ENCODE results near the gene SLC2A1.

The SLC2A1 gene

GRCh38 chr1:42953182-42954180 lies 5.2 kb downstream of the SLC2A1 start:
- peaks cover 3% of the 10 kb centered on the region; the same call in 1 of the 2 replicates for H3K4me1 ChIP-seq (ENCODE audit: control insufficient read depth, insufficient read depth, low read length)
- H3K36me3 ChIP-seq (ENCODE audit: control insufficient read depth in 2 of 2, insufficient read depth in 1 of 2, low read length in 2 of 2), result peaks cover 4 to 41% of the 10 kb centered on the region in 2 experiments; a peak in 1 of 3 replicates
- ChIA-PET POLR2A (no interaction called here), CTCF (interaction anchor here (0.6 to 1.5 kb wide), 3 partner anchors 10 to 1025 kb away, joined by 3 read pairs; no protein-coding TSS in a partner anchor)
- no peak overlapping the region for H3K27ac ChIP-seq (ENCODE audit: extremely low read depth, low read depth, low read length)
- no peaks in the 10 kb centered on the region for H3K9me3 ChIP-seq (ENCODE audit: control insufficient read depth, insufficient read depth, low read depth, low read length)
- no peak overlapping the region for H3K4me3 ChIP-seq (ENCODE audit: low read depth, low read length)
- TF ChIP-seq ZFP3 (tag by site-specific recombination; IDR thresholded peaks at IDR 0.05; ENCODE audit: low read depth) (peak; percentile 54), ZNF221 (tag by site-specific recombination; IDR thresholded peaks at IDR 0.05; ENCODE audit: borderline replicate concordance) (no peak), ZNF639 (tag by site-specific recombination; IDR thresholded peaks at IDR 0.05) (no peak), ZNF404 (tag by site-specific recombination; IDR thresholded peaks at IDR 0.05) (no peak)

- Histone ChIP-seq H3K4me3 (ENCODE audit: low read depth, low read length) (no peak overlapping the region), H3K4me1 (ENCODE audit: control insufficient read depth, insufficient read depth, low read length) (peaks cover 3% of the 10 kb centered on the region; the same call in 1 of the 2 replicates), H3K36me3 (ENCODE audit: control insufficient read depth in 2 of 2, insufficient read depth in 1 of 2, low read length in 2 of 2) (peaks cover 4 to 41% of the 10 kb centered on the region in 2 experiments; a peak in 1 of 3 replicates), H3K9me3 (ENCODE audit: control insufficient read depth, insufficient read depth, low read depth, low read length) (no peaks in the 10 kb centered on the region), H3K27ac (ENCODE audit: extremely low read depth, low read depth, low read length) (no peak overlapping the region)
- ChIA-PET CTCF (interaction anchor here (1.5 kb wide), 1 partner anchor 9 kb away, joined by 3 read pairs; no protein-coding TSS in a partner anchor), POLR2A (no interaction called here)
- TF ChIP-seq ZIC2 (tag by site-specific recombination; IDR thresholded peaks at IDR 0.05), result peak; percentile 69
- peak; percentile 95 for TF ChIP-seq GLIS1 (tag by site-specific recombination; IDR thresholded peaks at IDR 0.05)
- 0 out of 2 replicates have a peak, but pooled peaks have one; percentile 24 for TF ChIP-seq KLF1 (tag by site-specific recombination; IDR thresholded peaks at IDR 0.05)
- TF ChIP-seq ZBTB8A (tag by site-specific recombination; IDR thresholded peaks at IDR 0.05), result no peak
- TF ChIP-seq ZNF146 (tag by site-specific recombination; IDR thresholded peaks at IDR 0.05), result no peak
- peak; percentile 57 for TF ChIP-seq ZBTB17 (tag by site-specific recombination; IDR thresholded peaks at IDR 0.05)
These were observed 6.2 kb downstream of the SLC2A1 start for GRCh38 chr1:42952303-42953001.

- Histone ChIP-seq H3K4me3 (ENCODE audit: low read depth, low read length) (no peak overlapping the region), H3K36me3 (ENCODE audit: control insufficient read depth in 2 of 2, insufficient read depth in 1 of 2, low read length in 2 of 2) (peaks cover 4 to 41% of the 10 kb centered on the region in 2 experiments; a peak in 1 of 3 replicates), H3K4me1 (ENCODE audit: control insufficient read depth, insufficient read depth, low read length) (no peaks in the 10 kb centered on the region), H3K9me3 (ENCODE audit: control insufficient read depth, insufficient read depth, low read depth, low read length) (no peaks in the 10 kb centered on the region), H3K27ac (ENCODE audit: extremely low read depth, low read depth, low read length) (no peak overlapping the region)
- ChIA-PET CTCF (interaction anchor here (0.6 to 2.5 kb wide), 3 partner anchors 11 to 122 kb away, joined by 3 to 12 read pairs (median 3); partner anchors contain the start of gene ZNF691), POLR2A (no interaction called here)
- TF ChIP-seq MZF1 (tag by site-specific recombination; IDR thresholded peaks at IDR 0.05; ENCODE audit: borderline replicate concordance) (no peak), ZBTB44 (tag by site-specific recombination; IDR thresholded peaks at IDR 0.05) (no peak), ZNF624 (tag by site-specific recombination; IDR thresholded peaks at IDR 0.05) (no peak), ZNF529 (tag by site-specific recombination; IDR thresholded peaks at IDR 0.05; ENCODE audit: insufficient replicate concordance) (no peak), ZNF26 (tag by site-specific recombination; IDR thresholded peaks at IDR 0.05) (no peak), TSHZ1 (tag by site-specific recombination; IDR thresholded peaks at IDR 0.05; ENCODE audit: borderline replicate concordance) (no peak), ZNF600 (tag by site-specific recombination; IDR thresholded peaks at IDR 0.05) (no peak), RBAK (tag by site-specific recombination; IDR thresholded peaks at IDR 0.05) (no peak), ZFP41 (tag by site-specific recombination; IDR thresholded peaks at IDR 0.05; ENCODE audit: borderline replicate concordance) (no peak), ZNF292 (tag by site-specific recombination; IDR thresholded peaks at IDR 0.05; ENCODE audit: borderline replicate concordance, low read depth) (no peak), ZBTB7A (tag by site-specific recombination; IDR thresholded peaks at IDR 0.05; ENCODE audit: low read depth) (no peak)
These were observed 7.1 kb downstream of the SLC2A1 start for GRCh38 chr1:42951588-42951987.
